HEK293 (cell line): Measurements from ENCODE around the gene AGBL3.

ENCODE experiments used
- BCL11A ChIP-seq: fragments of 450-650 bp; formaldehyde crosslinking; IDR thresholded peaks from 2 replicates; pipeline ENCODE4 v1.5.1; 2016; ENCODE audit warnings: low read depth, missing biosample characterization, missing genetic modification characterization
- CTCF ChIP-seq: fragments of 450-650 bp; formaldehyde crosslinking; IDR thresholded peaks from 2 replicates; pipeline ENCODE4 v1.5.1; 2016; ENCODE audit warnings: missing biosample characterization, missing genetic modification characterization
- HOXD13 ChIP-seq: sonication (generic); formaldehyde crosslinking; IDR thresholded peaks from 2 replicates; pipeline ENCODE4 v1.8.0; 2022; ENCODE audit warnings: missing genetic modification reagents, borderline replicate concordance
- ZBTB1 ChIP-seq: fragments of 450-650 bp; formaldehyde crosslinking; IDR thresholded peaks from 2 replicates; pipeline ENCODE4 v1.5.1; 2016; ENCODE audit warnings: missing biosample characterization, missing genetic modification characterization
- ZNF121 ChIP-seq: fragments of 450-650 bp; formaldehyde crosslinking; IDR thresholded peaks from 2 replicates; pipeline ENCODE4 v1.5.1; 2016; ENCODE audit warnings: missing biosample characterization, missing genetic modification characterization
- ZNF184 ChIP-seq: fragments of 450-650 bp; IDR thresholded peaks from 2 replicates; pipeline ENCODE4 v1.5.1; 2018; ENCODE audit warnings: missing biosample characterization, mild to moderate bottlenecking, missing genetic modification characterization
- ZNF2 ChIP-seq: fragments of 450-650 bp; formaldehyde crosslinking; IDR thresholded peaks from 2 replicates; pipeline ENCODE4 v1.5.1; 2016; ENCODE audit warnings: missing biosample characterization, missing genetic modification characterization
- ZNF211 ChIP-seq: fragments of 450-650 bp; formaldehyde crosslinking; IDR thresholded peaks from 2 replicates; pipeline ENCODE4 v1.5.1; 2016; ENCODE audit warnings: low read depth, missing biosample characterization, missing genetic modification characterization
- ZNF530 ChIP-seq: fragments of 450-650 bp; formaldehyde crosslinking; IDR thresholded peaks from 2 replicates; pipeline ENCODE4 v1.5.1; 2016; ENCODE audit warnings: low read depth, missing biosample characterization, missing genetic modification characterization
- ZSCAN30 ChIP-seq: fragments of 450-650 bp; IDR thresholded peaks from 2 replicates; pipeline ENCODE4 v1.5.1; 2018; ENCODE audit warnings: missing biosample characterization, mild to moderate bottlenecking, missing genetic modification characterization, moderate library complexity

- no peak for TF ChIP-seq CTCF (tag by site-specific recombination)
- no peak for TF ChIP-seq HOXD13 (CRISPR knock-in tag)
- TF ChIP-seq ZNF121 (tag by site-specific recombination) = no peak
- TF ChIP-seq ZNF211 (tag by site-specific recombination) = no peak
- TF ChIP-seq ZNF2 (tag by site-specific recombination) = no peak
- TF ChIP-seq ZSCAN30 (tag by site-specific recombination) = no peak
- TF ChIP-seq ZBTB1 (tag by site-specific recombination) = no peak
- no peak for TF ChIP-seq ZNF184 (tag by site-specific recombination)
- no peak for TF ChIP-seq BCL11A
- TF ChIP-seq ZNF530 (tag by site-specific recombination) = no peak
Observed at GRCh38 chr7:135076882-135077281, 90.6 kb downstream of the AGBL3 start.
